ENCODE data around the gene TYSND1.
"Not testable (repeated sequence)": the region's sequence is repeated elsewhere in the genome, so short reads cannot be mapped to it uniquely, and the experiment has no call there.

TYSND1 gene

DNA sequence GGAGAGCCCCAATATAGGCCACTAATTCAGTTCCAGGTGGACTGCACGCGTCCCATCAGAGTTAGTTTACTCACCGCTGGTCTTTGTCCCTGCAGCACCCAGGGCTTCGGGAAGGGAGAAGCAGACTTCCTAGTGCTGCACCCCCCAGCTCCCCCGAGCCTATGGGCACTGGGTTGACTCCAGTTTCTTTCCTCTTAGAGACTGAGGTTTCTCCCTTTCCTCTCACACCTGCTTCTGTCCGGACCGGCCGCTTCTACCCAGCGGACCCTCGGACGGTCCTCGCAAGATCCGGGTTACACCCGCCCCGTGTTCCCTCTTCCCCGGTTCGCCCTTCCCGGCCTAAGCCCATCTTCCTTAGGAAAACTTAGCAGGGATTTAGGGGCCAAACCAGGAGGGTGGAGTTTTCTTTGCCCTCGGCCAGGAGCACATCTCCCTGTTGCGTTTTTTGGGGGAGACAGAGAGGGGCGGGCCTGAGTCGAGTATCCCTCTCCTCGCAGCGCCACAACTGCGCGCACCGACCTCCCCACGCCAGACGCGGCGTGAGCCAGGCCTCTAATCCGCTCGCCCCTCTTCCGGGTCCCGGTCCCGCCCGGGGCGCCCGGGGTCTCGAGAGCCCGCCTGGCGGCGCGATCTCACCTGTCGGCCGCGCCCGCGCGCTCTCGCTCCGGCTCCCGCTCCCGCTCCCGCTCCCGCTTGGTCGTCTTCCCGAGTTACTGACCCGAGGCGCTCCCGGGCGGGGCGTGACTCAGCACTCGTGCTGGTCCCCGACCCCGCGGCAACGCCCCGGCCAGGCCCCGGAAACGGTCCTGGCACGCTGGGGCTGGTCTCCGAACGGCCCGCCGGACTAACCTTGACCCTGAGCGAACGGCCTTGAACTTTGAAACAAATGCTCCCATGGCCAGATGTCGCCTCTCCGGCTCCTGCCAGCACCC lies 14.1 kb downstream of the TYSND1 start, which contains the start of gene AIFM2:
AIFM2 (minus strand) TSS at position 728 of the 932 bp plus-strand sequence. CDS start 8,741 bp downstream, outside the sequence.
- no peak for DNase-seq

DNA sequence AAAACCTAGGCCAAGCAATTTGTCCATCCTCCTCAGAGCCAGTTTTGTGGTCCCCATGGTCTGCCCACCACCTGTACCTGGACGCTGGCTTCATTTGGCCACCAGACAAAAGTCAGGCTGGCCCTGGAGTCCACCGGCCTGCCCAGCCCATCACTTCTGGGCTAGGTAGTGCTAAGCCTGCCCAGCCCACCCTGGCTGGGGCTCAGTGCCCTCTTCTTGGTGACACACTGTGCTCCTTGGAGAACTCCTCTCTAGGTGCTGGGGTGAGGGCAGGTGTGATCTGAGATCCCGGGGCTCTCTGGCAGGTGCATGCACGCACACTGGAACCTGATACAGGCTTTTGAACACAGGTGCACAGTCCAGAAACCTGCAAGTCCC lies 15.0 kb downstream of the TYSND1 start:
- no peak for DNase-seq

DNA sequence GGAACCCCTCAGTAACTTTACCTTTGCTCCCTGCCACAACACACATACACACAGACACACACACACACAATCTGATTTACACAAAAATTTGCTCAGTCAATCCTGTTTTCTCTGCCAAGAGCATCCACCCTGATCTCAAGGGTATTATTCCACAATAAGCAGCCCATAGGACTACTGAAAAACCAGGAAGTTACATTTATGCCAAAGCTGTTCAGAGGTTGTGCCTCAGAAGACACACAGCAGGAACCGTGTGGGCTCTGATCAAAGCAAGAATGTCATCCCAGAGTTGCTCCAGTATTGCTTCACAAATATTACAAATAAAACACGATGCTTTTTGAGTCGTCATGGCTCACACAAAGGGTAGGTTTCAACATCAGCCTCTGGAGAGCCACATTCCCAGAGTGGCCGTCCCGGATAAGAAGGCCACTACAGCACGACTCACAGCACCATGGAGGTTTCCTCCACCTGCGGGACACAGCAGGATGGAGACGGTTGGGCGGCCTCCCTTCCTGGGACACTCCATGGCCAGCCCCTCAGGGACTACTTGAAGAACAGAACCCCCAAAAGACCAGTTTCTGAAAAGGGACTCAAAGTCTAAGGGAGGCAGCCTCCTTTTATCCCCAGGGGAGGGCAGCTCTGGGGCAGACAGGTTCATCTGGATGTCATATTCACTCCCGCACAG lies 15.5 kb downstream of the TYSND1 start:
- no peak for DNase-seq

DNA sequence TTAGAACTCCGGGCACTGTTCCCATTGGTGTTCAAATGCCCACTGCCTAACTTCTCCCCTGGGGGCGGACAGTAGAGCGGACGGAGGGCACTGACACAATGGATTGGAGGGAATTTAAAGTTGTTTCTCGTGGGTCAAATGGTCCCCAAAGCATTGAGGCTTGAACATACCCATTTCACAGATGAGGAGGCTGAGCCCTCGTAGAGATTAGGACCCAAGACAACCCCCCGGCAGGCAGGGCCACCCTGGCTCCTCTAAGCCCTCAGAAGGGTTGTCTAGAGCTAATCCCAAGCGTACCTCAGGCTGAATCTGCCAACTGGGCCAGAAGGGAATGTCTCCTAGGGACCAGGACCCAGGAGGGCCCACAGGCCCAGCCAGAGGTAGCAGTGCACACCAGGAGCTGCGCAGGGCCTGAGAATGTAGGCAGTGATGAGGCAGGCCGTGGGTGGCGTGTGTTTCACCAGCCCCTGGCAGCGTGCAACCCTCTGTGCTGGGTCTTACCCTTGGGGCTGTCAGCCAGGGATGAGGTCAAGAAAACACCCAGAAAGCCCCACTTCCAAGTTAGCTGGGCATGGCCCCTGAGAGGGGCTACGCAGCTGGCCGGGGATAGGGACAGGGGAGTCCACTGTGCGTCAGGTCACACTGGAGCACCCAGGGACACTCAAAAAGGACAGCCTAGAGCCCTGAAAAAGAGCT lies 19.7 kb downstream of the TYSND1 start:
- no peak for DNase-seq

DNA sequence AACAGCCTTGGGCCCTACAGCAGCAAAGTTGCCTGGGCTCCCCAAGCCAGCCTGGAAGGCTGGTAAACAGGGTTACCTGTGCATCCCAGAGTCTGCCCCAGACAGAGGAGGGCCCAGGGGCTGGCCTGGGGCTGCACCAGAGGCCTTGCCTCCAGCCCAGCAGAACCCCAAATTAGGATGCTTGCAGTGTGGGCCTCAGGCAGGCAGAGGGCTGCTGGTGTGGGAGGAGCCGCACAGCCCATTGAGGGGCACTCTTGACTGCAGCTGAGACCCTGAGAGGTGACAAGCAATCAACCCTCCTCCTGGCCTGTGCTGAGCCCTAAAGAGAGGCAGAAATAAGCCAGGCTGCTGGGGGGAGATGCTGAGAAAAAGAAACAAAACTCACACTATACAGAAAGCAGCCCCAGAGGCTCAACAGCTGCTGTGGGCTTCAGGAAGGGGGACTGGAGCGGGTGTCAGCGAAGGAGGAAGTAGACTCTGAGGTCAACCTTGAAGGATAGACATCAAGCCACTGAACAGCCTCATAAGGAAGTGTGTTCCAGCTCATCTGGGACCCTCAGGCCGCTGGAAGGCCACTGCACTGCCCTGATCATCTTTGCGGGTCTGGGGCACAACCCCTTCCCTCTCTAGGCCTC lies 20.5 kb downstream of the TYSND1 start:
- no peak for DNase-seq

DNA sequence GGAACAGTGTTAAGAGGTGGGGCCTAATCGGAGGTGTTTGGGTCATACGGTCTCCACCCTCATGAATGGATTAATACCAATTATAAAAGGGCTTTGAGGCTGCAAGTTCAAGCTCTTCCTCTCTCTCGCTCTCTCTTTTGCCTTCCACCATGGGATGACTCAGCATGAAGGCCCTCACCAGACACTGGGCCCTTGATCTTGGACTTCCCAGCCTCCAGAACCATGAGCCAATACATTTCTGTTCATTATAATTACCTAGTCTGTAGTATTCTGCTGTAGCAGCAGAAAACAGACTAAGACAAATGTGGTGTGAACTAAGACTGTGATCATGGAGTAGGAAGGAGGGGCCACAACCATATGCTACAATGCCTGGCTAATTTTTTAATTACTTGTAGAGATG lies 21.6 kb downstream of the TYSND1 start:
- DNase-seq: no peak

DNA sequence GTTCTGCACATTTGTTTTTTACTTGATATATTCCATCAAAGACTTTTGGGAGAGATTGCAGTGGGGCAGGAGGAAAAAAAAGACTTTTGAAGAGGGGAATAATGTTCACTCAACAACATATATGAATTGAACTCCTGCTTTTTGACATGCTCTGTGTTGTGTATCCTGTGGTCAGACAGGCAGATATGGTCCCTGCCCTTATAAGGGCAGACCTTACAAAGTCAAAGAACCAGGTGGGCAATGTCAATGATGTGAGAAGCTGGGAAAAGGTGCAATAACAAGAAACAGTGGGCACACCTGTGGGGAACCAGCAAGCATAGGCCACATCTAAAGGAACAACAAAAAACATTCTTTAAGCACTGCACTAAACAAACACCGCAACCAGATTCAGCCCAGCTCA lies 22.1 kb downstream of the TYSND1 start:
- DNase-seq: no peak

GRCh38 chr10:70123817-70124216 lies 22.7 kb downstream of the TYSND1 start:
- DNase-seq: no peak

GRCh38 chr10:70123166-70123565 lies 23.3 kb downstream of the TYSND1 start:
- not testable (repeated sequence) for DNase-seq

GRCh38 chr10:70122742-70123141 lies 23.8 kb downstream of the TYSND1 start:
- DNase-seq: no peak

- DNase-seq: no peak
Observed at GRCh38 chr10:70121281-70121949, 25.1 kb downstream of the TYSND1 start.

DNA sequence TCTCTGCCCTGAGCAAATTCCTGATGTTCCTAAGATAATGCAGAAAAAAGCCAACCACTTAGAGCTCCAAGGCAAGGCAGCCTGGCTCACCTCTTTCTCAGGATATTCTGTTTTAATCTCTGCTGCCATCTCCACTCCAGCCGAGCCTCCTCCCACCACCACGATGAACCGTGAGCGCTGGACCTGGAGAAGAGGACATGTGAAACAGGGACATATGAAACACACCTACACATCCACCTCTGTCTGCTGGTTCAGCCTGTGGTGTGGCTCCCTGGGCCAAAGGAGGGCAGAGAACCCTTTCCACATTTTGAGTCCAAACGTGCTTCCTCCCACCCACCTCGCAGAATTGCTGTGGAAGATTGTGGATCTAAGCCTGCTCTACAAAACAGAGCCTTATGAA lies 26.1 kb downstream of the TYSND1 start:
- no peak for DNase-seq

- no peak for DNase-seq
Observed at GRCh38 chr10:70119623-70120022, 26.9 kb downstream of the TYSND1 start.

DNA sequence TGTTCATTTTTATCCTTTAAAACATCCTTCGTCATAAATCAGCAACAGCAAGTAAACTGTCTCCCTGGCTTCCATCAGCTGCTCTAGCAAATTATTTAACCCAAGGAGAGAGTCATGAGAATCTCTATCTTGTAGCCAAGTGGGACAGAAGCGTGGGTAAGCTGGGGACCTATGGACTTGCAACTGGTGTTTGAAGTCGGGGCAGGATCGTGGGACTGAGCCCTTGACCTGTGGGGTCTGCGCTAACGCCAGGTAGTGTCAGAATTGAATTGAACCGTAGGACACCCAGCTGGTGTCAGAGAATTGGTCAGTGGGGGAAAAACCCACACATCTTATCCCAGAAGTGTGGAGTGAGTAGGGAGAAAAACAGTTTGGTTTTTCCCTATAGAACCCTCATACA lies 27.3 kb downstream of the TYSND1 start:
- no peak for DNase-seq

GRCh38 chr10:70118196-70118595 lies 28.3 kb downstream of the TYSND1 start:
- no peak for DNase-seq

DNA sequence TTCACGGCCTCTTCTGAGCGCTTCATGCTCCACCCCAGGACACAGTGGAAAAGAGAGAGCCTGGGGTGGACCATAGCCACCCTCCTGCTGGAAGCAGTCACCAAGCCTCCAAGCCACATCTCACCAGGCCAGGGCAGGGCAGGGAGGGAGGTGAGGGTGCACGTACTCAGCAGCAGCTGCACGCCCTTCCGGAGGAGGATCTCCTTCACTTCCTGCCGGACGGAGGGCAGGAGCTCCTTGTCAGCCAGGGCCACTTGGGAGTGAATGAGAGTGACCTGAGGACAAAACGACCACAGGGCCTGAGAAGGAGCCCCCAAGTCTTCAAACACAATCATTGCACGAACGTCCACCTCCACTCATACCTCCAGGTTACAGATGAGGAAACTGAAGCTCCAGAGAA lies 28.9 kb downstream of the TYSND1 start:
- no peak for DNase-seq

- no peak for DNase-seq
Observed at GRCh38 chr10:70115948-70116682, 30.4 kb downstream of the TYSND1 start.

- DNase-seq: no peak
Observed at GRCh38 chr10:70114902-70115301, 31.6 kb downstream of the TYSND1 start.

DNA sequence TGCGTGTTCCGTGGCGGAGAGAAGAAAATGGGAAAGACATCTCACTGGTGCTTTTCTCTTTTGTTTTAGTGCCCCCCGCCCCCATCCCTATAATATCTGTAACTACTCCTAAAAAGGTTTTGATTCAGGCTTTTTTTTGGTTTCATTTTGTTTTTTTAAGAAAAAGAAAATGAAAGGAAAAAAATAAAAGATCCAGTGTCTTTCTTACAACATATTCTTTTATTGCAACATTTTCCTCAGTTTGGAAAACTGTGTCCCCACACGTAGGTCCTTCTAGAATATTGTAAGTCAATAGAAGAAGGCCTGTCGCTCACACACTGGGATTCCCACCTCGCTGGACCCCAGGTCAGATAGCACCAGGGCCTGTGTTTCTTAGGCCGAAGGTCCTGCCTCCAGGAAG lies 34.4 kb downstream of the TYSND1 start:
- DNase-seq: no peak

- DNase-seq: no peak
Observed at GRCh38 chr10:70111496-70111895, 35.0 kb downstream of the TYSND1 start.

DNA sequence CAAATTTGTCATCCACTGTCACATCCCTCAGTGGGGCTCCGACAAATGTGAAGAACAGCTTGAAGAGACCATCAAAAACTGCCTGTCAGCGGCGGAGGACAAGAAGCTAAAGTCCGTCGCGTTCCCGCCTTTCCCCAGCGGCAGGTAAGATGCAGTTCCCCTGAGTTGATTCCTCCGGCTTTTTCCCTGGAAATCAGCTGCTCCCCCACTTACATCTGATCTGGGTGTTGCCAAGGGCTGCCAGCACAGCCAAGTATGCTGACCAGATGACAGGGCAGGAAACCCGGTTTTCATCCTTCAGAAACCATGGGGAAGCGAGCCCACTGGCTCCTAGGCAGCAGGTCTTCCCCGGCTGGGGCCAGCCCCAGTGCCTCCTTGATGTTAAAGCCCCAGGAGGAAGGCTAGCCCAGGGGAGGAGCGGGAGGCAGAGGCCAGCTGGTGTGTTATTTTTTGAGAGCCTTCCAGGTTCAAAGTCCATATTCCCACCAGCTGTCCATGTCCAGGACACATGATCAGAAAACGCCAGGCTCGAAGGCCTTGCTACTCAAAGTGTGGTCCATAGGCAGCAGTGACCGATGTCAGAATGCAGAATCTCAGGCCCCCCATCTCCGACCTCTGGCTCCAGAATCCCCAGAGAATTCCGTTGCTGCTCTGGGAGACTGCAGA lies 37.3 kb downstream of the TYSND1 start:
- no peak for DNase-seq
